OCI-M2 (cell line): Measurements from ENCODE around the gene YPEL2.
"Not testable (repeated sequence)": the region's sequence is repeated elsewhere in the genome, so short reads cannot be mapped to it uniquely, and the experiment has no call there.

Experiments
- DNase-seq: peaks from one replicate; lab custom pipeline; 2025; ENCODE audit not compliant: unreplicated experiment; lab: John Stamatoyannopoulos, UW

Gene YPEL2

DNA sequence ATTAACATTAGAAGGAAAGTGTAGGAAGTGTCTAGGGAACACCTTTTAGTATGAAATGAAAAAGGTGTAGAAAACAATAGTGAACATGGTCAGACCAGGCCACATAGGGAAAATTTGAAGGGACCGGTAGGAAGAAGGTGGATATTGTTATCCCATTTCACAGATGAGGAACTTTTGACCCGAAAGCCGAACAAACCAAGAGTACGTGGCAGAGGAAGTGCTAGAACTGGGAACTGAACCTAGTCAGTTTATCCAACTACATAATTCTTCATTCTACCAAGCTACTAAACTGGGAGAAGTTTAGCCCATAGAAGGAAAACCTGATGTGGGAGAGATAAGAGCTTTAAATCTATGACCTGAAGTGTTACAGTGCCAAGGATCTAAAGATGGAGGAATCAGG is 43.2 kb downstream of the YPEL2 start:
- no peak for DNase-seq

DNA sequence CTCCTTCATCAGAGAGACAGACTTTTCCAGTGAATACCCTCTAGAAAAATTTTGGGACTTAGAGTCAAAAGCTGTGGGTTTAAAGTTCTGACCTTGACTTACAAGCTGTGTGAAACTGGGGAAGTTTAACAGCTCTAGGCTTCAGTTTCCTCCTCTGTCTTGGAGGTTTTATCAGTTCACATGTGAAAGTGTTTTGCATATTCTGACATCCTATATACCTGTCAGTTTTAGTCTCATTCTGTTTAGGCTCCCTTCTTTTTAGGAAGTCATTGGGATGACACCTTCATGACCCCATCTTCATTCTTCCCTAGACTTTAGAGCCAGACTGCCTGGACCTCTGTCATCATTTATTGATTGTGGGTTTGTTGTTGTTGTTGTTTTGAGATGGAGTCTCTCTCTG is 44.4 kb downstream of the YPEL2 start:
- DNase-seq = no peak

DNA sequence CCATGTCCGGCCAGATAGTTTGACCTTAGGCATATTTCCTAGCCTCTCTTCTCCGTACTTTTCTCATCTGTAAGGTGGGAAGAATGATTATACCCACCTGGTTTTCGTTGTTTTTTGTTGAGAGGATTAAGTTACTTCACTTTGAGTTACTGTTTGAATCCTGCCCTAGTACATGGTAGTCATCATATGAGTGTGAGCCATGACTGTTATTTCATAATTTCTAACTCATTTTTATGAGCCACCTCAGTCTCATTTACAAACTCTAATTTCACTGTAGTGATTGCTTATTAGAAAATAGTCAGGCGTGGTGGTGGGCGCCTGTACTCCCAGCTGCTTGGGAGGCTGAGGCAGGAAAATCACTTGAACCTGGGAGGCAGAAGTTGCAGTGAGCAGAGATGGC is 45.1 kb downstream of the YPEL2 start:
- no peak for DNase-seq

DNA sequence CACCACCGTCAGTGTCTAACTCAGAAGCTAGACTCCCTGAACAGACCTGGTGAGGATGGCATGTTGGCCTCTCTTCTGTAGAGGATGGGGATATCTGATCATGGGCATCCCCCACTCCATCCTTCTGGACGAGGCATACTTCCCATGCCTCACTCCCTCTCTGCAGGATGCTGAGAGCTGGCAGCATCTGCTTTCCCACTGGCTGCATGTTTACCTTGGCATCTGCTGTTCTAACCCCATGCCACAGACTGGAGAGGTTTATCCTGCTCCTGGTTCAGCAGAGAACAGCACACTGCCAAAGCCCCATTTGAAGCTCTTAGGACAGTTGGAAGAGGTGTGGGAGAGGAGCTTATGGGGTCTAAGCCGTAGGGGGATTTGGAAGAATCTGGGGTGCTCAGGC is 46.0 kb downstream of the YPEL2 start:
- no peak for DNase-seq

DNA sequence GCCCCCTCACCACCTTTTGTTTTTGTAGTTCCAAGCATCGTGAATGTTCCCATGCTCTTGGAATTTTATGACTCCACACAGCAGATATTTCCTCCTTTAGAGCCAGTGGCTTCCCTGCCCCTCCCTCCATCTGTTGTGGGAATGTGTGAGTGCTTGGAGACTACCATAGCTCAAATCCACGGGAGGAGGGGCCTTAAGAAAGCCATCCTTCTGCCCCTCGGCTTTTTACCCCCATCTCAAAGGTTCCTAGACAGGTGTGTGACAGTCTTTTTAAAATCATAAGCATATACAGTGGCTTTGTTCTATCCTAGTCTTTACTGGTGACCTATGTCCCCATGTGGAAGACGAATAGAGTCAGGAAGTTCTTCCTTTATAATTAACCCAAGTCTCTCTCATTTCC is 47.2 kb downstream of the YPEL2 start:
- no peak for DNase-seq

DNA sequence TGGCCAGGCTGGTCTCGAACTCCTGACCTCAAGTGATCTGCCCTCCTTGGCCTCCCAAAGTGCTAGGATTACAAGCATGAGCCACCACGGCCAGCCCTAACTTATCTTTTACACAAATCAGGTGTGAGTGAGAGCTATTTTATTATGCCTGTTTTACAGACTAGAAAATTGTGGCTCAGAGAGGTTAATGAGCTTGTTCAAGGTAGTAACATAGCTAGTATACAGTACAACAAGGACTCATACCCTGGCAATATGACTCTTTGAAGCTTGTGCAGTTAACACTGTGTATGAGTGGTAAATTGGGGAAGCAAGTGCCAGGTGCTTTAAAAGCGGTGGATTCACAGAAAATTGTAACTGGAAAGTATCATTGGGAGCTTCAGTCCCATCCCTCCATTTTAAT is 49.0 kb downstream of the YPEL2 start:
- no peak for DNase-seq

DNA sequence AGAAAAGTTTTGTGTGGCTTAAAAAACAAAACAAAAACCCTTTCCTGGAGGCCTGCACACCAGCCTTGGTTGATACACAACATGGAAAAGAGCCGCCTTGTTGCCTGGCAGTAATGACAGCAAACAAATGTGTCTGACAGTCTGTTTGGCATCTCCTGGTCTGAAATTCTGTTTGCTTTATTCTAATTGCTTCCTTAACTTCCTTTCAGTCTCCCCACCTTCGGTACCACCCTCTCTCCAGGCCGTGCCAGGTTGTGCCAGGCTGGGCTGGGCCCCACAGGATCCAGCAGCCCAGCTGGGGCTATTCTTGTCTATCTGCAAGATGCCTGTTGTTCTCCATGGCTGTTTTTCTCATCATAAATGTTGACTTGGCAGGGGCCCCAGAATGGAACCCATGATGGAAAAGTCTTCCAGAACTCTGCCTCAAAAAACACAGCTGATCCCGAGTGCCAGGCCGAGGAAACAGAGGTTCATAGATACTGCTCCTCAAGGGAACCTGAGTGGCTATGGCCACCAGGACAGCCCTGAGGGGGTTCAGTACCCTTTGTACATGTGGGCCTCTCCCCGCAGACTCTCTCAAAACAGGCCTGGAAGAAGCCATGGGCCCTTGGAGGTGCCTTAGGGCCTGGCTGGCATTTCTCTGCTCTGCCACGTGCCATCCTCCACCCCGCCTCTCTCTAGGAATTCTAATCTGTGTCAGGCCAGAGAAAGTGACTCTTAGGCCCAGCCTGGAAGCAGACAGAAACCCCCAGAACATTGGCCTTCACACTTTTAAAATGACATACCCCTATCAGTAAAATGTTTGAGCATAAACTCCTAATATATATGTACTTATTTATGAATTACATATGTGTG is 50.5 kb downstream of the YPEL2 start:
- no peak for DNase-seq

DNA sequence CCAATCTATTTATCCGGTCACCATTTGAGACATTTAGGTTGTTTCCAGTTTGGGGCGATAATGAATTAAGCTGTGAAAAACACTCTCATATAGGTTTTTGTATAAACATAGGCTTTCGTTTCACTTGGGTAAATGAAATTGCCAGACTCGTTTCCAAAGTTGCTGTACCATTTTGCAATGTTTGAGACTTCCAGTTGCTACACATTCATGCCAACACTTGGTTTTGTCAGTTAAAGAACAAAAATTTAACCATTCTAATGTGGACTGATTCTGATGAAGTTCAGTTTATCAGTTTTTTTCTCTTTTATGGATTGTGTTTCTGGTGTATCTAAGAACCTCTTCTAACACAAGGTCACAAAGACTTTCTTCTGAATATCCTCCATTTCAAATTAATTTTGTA is 52.4 kb downstream of the YPEL2 start:
- no peak for DNase-seq

DNA sequence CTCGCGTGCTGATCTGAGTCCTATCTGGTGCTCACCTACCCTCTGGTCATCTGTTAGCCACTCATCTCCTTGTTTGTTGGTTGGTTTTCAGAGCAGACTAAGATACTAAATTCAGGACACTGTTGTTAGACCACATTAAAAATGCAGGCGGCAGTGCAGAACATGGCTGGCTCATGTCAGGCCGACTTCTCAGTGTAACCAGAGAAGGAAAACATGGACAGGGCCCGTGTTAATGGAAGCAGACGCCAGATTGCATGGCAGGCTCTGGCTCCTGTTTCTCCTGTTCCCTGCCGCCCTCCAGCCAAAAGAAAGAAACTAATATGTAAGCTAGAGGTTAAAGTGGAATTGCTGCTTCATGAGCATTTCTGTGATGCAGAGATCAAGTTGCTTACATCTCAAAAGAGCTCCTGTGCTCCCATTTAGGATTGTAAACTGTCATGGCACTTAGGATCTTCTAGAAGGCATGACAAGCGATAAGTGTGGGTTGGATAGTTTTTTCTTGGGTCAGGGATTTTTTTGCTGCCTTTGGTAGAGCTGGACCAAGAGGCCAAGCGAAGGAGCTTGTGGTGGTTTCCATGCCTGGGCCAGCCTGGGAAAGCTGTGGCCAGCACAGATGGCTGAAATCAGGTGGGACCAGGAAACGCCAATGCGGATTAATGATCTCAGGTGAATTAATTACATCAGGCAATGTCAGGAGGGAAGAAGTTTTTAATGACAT is 56.1 kb downstream of the YPEL2 start:
- DNase-seq = no peak

DNA sequence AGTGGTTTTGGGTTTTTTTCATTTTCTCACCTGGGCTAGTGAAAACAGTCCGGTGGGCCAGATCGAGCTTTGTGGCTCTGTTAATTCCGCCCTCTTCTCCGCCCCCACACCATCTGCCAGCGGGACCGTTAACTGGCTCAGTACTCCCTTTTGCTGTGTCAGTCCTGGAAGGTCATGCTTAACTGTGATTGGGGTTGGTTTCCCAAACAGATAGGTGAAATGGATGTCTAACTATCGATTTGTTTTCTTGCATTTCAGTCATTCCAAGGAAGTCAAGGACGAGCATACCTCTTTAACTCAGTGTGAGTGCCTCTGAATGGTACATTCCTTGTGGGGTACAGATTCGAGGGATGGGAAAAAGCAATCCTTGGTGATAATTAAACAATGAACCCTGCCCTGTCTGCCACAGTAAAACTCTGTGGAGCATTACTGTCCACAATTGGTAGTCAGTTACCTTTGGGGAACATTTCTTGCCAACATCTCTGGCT is 56.7 kb downstream of the YPEL2 start:
- DNase-seq = no peak

DNA sequence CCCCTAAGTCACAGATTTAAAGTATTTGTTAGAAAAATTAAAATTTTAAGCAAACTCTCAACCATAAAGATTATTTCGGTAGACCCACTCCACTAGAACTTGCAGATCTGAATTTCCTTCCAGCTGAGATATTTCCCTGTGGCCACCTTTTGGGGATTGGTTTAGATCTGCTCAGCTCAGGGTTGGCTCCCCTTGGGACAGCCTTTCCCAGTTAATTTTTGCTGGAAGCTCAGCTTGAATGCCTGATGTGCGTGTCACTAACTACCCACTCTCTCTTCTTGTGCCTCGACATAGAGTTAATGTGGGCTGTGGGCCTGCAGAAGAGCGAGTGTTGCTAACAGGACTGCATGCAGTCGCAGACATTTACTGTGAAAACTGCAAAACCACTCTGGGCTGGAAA is 57.6 kb downstream of the YPEL2 start:
- DNase-seq = no peak

DNA sequence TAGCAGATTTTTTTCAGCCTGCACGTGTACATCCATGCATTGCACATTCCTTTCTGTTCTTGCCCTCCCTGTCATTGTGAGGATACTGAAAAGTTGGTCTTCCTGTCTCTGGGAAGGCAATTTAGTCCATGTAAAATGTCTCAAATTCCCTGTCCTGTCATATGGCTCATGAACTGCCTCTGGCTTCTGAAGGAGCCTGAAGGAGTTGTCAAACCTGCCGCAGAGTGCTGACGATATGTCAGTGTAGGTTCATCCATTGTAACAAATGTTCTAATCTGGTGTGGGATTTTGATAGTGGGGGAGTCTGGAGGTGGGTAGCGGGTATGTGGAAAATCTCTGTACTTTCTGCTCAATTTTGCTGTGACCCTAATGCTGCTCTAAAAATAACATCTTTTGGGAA is 59.6 kb downstream of the YPEL2 start:
- no peak for DNase-seq

DNA sequence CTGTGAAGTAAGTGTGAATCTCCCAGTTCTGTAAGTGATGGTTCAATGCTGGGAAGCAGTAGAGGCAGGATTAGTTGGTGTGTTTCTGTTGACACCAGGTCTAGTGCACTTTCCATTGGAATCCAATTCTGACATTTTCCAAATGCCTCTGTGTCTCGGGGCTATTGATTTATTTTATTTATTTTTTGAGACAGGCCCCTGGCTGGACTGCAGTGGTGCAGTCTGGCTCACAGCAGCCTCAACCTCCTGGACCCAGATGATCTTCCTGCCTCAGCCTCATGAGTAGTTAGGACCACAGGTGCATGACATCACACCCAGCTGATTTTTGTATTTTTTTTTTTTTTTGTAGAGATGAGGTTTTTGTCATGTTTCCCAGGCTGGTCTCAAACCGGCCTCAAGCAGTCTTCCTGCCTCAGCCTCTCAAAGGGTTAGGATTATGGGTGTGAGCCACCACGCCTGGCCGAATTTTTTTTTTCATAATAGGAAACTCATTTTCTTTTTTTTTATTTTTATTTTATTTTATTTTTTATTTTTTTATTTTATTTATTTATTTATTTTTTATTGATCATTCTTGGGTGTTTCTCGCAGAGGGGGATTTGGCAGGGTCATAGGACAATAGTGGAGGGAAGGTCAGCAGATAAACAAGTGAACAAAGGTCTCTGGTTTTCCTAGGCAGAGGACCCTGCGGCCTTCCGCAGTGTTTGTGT is 61.7 kb downstream of the YPEL2 start:
- DNase-seq = no peak

DNA sequence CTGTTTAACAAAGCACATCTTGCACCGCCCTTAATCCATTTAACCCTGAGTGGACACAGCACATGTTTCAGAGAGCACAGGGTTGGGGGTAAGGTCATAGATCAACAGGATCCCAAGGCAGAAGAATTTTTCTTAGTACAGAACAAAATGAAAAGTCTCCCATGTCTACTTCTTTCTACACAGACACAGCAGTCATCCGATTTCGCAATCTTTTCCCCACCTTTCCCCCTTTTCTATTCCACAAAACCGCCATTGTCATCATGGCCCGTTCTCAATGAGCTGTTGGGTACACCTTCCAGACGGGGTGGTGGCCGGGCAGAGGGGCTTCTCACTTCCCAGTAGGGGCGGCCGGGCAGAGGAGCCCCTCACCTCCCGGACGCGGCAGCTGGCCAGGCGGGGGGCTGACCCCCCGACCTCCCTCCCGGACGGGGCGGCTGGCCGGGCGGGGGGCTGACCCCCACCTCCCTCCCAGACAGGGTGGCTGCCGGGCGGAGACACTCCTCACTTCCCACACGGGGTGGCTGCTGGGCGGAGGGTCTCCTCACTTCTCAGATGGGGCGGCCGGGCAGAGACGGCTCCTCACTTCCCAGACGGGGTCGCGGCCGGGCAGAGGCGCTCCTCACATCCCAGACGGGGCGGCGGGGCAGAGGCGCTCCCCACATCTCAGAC is 62.4 kb downstream of the YPEL2 start:
- not testable (repeated sequence) for DNase-seq

DNA sequence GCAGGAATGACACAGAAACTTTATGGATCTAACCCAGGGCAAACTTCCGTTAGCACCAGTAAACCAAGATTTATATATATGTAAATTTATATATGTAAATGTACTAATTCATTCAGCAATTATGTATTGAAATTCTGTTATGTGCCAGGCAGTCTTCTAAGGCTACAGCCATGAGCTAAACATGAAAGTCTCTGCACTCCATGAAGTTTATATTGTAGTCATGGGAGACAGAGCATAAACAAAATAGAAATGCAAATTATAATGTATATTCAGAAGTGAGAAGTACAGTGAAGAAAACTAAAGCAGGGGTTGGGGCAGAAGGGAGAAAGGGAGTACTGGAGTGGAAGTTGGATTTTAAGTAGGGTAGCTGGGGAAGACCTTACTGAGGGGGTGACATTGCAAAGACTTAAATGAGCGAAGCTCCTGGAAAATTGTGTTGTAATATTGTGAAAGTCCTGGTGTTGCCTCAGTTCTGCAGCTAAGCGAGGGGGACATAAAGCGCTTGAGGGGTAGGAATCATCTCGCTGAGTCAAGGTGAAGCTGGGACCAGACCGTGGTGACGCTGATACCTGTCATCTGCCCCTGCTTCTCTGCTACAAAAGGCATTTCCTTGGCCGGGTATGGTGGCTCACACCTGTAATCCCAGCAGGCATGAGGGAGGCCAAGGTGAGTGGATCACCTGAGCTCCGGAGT is 64.8 kb downstream of the YPEL2 start:
- no peak for DNase-seq

DNA sequence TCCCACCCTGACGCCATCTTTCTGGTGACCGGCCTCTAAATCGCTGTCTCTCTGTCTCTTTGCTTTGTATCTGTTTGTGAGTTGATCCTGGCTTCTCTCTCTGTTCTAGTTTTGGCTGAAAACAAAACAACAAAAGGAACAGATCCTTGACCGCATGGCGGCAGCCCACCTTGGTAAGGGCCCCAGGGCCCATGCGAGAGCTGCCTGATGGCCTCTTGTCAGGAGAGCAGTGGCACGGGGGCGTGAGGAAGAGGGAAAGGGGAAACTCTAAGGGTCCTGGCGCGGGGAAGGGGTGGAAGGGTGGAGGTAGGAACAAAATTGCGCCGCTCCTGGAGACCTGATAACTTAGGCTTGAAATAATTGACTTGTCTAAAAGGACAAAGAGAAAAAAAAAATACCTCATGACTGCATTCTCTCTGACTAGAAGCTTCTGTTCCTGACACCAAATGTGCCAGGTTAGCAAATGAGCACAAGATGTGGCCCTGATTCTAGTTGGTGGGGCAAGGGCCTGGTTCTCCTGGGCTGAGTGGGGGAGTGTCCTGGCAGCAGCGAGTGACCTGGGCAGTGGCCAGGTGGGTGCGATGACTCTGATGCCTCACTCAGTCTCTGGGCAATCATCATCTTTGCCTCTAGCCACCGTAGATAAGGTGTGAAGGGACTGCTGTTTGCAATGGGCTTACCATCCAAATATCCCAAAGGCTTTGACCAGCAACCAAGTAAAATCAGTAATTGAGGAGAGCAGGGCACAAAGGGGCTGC is 66.0 kb downstream of the YPEL2 start:
- no peak for DNase-seq

DNA sequence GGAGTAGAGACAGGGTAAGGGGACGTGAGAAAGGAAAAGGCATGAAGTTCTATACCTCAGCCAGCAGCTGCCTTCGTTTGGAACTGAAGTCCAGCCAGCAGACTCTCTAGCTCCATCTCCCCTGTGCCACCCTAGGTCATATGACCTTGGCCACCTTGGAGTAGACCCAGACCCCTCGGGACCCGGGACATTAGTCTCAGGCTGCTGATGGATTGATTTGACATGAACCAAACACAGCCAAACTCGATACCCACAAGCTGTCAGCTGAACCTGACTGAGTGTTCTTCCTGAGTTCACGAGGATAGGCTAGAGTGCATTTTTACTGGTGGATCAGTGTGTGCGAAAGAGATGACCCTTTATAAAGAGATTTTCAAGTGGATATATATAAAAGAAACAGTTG is 68.5 kb downstream of the YPEL2 start:
- no peak for DNase-seq

DNA sequence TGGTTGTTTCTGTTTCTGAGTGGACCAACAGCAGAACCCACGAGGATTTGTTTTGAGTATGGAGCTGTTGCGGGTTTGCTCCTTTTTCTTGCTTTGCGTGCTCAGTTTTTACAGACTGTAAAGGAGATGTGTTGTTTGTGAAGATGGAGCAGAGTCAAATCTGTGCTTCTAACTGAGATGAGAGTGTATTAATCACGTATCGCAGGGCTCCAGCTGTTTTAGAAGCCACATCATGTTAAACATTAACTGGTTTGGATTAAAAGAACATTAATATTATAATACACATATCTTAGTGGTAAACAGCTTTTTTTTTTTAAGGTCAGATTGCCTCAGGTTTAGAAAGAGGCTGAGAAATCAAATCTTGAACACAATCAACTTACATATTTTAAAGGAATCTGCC is 69.4 kb downstream of the YPEL2 start:
- DNase-seq = no peak

DNA sequence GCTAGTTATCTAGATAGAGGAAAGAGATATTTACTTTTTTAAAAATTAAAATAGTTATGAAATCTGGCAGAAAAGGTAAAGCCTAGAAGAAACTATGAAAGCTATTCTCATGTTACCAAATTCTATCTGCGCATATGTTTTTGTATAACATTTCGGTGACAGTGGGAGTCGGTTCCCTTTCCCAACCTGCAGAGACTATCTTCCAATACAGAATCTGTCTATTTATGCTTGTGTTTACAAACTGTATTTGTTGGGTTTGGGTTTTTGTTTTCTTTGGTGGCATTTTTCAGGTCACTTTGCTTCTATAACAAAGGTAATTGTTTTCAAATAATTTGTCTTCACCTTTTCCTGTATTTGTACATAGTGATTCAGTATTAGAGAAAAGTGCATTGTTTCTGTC is 69.8 kb downstream of the YPEL2 start:
- no peak for DNase-seq

DNA sequence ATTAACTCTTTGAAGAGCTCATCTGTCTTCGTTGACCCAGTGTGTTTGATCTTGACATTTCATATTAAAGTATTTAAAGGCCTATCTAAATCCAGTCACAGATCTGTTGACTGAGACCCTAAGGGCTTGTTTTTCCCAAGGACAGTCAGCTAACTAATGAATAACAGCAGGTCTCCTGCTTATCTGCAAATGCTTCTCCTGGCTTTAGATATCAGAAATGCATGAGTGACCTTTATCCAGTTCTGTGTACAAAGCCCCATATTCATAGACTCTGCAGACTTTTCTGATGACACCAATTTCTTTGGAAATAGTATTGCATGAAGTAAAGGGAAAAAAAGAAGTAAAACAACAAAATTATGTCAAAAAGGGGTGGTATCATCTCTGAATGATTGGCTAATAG is 70.3 kb downstream of the YPEL2 start:
- no peak for DNase-seq
